ENCODE data around the gene RBM34.

DNA sequence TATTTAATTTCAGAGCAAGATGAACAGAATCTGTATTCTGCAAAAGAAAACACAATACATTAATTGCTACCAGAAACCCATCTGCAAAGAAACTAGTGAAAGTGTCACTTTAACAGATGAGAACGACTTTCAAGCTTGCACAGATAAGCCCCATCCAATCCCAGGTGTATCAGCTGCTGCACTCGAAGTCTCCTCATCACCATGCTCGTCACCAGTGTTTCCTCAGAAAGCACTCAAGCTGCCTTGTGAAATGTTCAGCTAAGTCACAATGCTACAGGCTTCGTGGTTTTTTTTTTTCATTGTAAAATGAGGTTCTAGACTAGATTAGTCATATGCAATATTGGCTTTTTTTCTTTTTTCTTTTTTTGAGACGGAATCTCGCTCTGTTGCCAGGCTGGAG lies 29.1 kb downstream of the RBM34 start:
- TF ChIP-seq, protein P1, sequence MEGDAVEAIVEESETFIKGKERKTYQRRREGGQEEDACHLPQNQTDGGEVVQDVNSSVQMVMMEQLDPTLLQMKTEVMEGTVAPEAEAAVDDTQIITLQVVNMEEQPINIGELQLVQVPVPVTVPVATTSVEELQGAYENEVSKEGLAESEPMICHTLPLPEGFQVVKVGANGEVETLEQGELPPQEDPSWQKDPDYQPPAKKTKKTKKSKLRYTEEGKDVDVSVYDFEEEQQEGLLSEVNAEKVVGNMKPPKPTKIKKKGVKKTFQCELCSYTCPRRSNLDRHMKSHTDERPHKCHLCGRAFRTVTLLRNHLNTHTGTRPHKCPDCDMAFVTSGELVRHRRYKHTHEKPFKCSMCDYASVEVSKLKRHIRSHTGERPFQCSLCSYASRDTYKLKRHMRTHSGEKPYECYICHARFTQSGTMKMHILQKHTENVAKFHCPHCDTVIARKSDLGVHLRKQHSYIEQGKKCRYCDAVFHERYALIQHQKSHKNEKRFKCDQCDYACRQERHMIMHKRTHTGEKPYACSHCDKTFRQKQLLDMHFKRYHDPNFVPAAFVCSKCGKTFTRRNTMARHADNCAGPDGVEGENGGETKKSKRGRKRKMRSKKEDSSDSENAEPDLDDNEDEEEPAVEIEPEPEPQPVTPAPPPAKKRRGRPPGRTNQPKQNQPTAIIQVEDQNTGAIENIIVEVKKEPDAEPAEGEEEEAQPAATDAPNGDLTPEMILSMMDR (IDR thresholded peaks at IDR 0.05), result no peak
- TF ChIP-seq POLR2A (IDR thresholded peaks at IDR 0.05), result no peak

All from right lobe of liver (tissue), 4 donors.